Esophagus (tissue), 2 donors: ENCODE measurements around the gene MORC3. TPM values are rescaled to one million over a fixed set of nuclear protein-coding genes. Genes with fewer than 3 reads are reported as not detected.

Source experiments
- H3K27ac ChIP-seq, 2 donors: one replicate each; pipeline ENCODE4 v1.5.1; 2013; ENCODE audit warnings: low read depth in 2 of 2, mild to moderate bottlenecking in 2 of 2, inconsistent platforms in 1 of 2, low read length in 1 of 2, moderate library complexity in 1 of 2
- H3K27me3 ChIP-seq, 2 donors: one replicate each; pipeline ENCODE4 v1.6.1; 2013; ENCODE audit warnings: low read length in 2 of 2, control low read depth in 1 of 2, mild to moderate bottlenecking in 1 of 2; ENCODE audit not compliant: insufficient read depth in 2 of 2, control insufficient read depth in 1 of 2
- H3K36me3 ChIP-seq, 2 donors: one replicate each; pipeline ENCODE4 v1.6.1; 2013; ENCODE audit warnings: low read length in 1 of 2; ENCODE audit not compliant: control insufficient read depth in 2 of 2, insufficient read depth in 2 of 2
- H3K4me1 ChIP-seq, 2 donors: one replicate each; pipeline ENCODE4 v1.6.1; 2013; ENCODE audit warnings: low read length in 1 of 2; ENCODE audit not compliant: control insufficient read depth in 2 of 2, insufficient read depth in 2 of 2
- H3K4me3 ChIP-seq, 2 donors: one replicate each; pipeline ENCODE4 v1.5.1; 2013; ENCODE audit warnings: low read length in 2 of 2, mild to moderate bottlenecking in 2 of 2, low read depth in 1 of 2, moderate library complexity in 1 of 2
- H3K9me3 ChIP-seq, 2 donors: one replicate each; pipeline ENCODE4 v1.6.1; 2013; ENCODE audit warnings: mild to moderate bottlenecking in 2 of 2, low read depth in 1 of 2, low read length in 1 of 2, moderate library complexity in 1 of 2; ENCODE audit not compliant: control insufficient read depth in 2 of 2, insufficient read depth in 1 of 2
- WGBS, 2 donors: extraction: QIAGEN DNeasy Blood & Tissue Kit; methylation state at CpG; one replicate each; pipeline ENCODE4 v1.1.7; 2013; 5-methylcytosine and 5-hydroxymethylcytosine counted together
- polyA plus RNA-seq, 2 donors: library from polyadenylated mRNA; stranded (reverse); fragments of 200-250 nt; gene quantifications; one replicate each; pipeline ENCODE4 v1.2.3, GENCODE V29; 2013
- donor health status: healthy with polysubstance abuse.
- donor health status: Bipolar disorder and iron deficiency.

MORC3 gene
- polyA plus RNA-seq, 2 donors: 13.1 to 18.6 TPM

DNA sequence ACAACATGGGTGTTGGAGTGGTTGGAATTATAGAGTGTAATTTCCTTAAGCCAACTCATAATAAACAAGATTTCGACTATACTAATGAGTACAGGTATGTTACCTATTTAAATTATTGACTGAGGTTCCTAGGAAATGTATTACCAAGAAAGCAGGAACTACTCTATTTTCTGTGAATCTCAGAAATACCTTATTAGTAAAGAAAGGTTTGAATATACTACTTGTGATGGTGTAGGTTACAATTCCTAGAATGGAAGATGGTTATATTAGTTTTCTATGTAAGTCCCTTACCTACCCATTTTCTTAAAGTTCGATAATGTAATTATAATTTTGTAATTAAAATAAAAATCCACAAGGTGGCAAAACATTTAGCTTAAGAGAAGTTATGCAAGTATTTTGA is 29.3 kb downstream of the MORC3 start:
- 96 to 99% methylated on average over 2 of the region's 2 CpGs for WGBS, 2 donors
- H3K27me3 ChIP-seq: no peaks in the 10 kb centered on the region
- no peaks in the 10 kb centered on the region for H3K4me1 ChIP-seq
- H3K9me3 ChIP-seq: no peaks in the 10 kb centered on the region
- H3K4me3 ChIP-seq: no peak overlapping the region
- no peak overlapping the region for H3K27ac ChIP-seq
- H3K36me3 ChIP-seq: peaks cover 4 to 19% of the 10 kb centered on the region in 2 donors

GRCh38 chr21:36350282-36350910 is 30.4 kb downstream of the MORC3 start:
- Histone ChIP-seq H3K4me3 (no peak overlapping the region), H3K4me1 (no peaks in the 10 kb centered on the region), H3K9me3 (no peaks in the 10 kb centered on the region), H3K27ac (no peak overlapping the region), H3K27me3 (no peaks in the 10 kb centered on the region), H3K36me3 (peaks cover 4 to 19% of the 10 kb centered on the region in 2 donors)
- 93 to 95% methylated on average over 11 of the region's 11 CpGs for WGBS, 2 donors

DNA sequence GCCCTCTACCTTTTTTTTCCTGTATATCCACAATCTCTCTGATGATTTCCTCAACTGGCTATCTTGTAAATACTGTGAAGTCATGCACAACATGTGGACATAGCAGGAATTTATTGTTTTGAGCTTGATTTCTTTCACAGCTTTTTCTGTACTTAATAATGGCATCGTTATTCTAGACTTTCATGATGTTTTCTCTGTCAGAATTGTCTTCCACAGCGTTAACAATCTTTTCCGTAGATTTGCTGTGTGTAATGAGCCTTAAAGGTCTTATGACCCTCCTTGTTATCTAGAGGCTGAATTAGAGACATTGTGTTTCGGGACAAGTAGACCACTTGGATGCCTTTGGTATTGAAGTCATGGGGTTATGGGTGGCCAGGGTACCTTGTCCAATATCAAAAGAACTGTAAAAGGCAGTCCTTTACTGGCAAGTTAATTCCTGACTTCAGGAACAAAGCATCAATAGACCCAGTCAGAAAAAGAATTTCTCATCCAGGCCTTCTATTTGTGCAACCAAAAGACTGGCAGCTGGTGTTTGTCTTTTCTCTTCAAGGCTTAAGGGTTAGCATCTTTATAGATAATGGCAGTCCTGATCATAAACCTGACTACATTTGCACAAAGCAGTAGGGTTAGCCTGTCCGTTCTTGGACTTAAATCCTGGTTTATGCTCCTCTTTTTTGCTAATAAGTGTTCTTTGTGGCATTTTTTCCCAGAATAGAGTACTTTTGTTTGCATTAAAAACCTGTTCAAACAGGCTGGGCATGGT is 35.1 kb downstream of the MORC3 start:
- Histone ChIP-seq H3K9me3 (no peaks in the 10 kb centered on the region), H3K4me3 (no peak overlapping the region), H3K27me3 (no peaks in the 10 kb centered on the region), H3K27ac (no peak overlapping the region), H3K36me3 (peaks cover 0 to 7% of the 10 kb centered on the region in 2 donors), H3K4me1 (no peaks in the 10 kb centered on the region)
- 86 to 88% methylated on average over 5 of the region's 5 CpGs for WGBS, 2 donors

GRCh38 chr21:36355868-36356267 is 35.9 kb downstream of the MORC3 start:
- Histone ChIP-seq H3K4me3 (no peak overlapping the region), H3K27me3 (no peaks in the 10 kb centered on the region), H3K4me1 (no peaks in the 10 kb centered on the region), H3K27ac (no peak overlapping the region), H3K36me3 (peaks cover 3 to 5% of the 10 kb centered on the region in 2 donors), H3K9me3 (no peaks in the 10 kb centered on the region)
- 69 to 71% methylated on average over 2 of the region's 2 CpGs for WGBS, 2 donors

DNA sequence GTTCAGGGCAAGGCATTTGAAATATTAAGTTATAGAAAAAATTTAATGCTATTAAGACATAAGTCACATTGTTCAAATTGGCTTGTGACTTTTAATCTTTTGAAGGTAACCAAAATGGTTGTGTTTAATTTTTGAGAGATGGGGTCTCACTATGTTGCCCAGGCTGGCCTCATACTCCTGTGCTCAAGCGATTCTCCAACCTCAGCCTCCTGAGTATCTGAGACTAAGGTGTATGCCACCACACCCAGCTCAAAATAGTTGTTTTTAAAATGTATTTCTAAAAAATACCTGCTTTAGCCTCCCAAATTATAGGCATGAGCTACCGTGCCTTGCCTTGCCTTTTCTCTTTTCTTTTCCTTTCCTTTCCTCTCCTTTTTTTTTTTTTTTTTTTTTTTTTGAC is 39.2 kb downstream of the MORC3 start:
- H3K4me3 ChIP-seq: no peak overlapping the region
- no peaks in the 10 kb centered on the region for H3K27me3 ChIP-seq
- no peak overlapping the region for H3K27ac ChIP-seq
- H3K36me3 ChIP-seq: peaks cover 3 to 8% of the 10 kb centered on the region in 2 donors
- H3K9me3 ChIP-seq: no peaks in the 10 kb centered on the region
- H3K4me1 ChIP-seq: no peaks in the 10 kb centered on the region
- WGBS, 2 donors: 98 to 100% methylated on average over 2 of the region's 2 CpGs

GRCh38 chr21:36369064-36369685 is 49.2 kb downstream of the MORC3 start:
- Histone ChIP-seq H3K27me3 (no peaks in the 10 kb centered on the region), H3K27ac (no peak overlapping the region), H3K9me3 (no peaks in the 10 kb centered on the region), H3K36me3 (peaks cover 5 to 24% of the 10 kb centered on the region in 2 donors), H3K4me3 (no peak overlapping the region), H3K4me1 (no peaks in the 10 kb centered on the region)
- 80 to 83% methylated on average over 7 of the region's 7 CpGs for WGBS, 2 donors

GRCh38 chr21:36375994-36376393 is 56.0 kb downstream of the MORC3 start:
- Histone ChIP-seq H3K4me1 (no peaks in the 10 kb centered on the region), H3K9me3 (no peaks in the 10 kb centered on the region), H3K27me3 (no peaks in the 10 kb centered on the region), H3K4me3 (no peak overlapping the region), H3K27ac (no peak overlapping the region), H3K36me3 (peaks cover 9% of the 10 kb centered on the region in 2 donors)

DNA sequence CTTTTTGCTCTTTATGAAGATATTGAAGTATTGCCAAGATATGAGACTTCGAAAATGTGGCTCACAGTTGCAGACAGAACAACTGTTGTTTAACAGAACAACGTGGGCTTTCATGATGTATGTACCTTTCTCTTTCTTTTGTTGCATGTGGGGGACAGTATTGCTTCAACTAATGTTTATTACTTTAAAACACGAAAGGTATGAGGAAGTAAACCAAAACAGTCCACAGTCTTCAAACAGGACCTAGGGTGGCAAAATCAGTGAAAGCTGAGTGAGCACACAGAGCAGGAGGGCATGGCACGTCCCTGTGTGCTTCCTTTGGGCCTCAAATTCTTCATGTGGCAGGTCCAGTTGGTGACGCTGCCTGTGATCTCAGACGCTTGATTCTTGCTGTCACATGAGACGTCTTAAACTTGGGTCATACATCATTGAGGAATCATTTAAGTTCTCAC is 57.4 kb downstream of the MORC3 start:
- no peaks in the 10 kb centered on the region for H3K9me3 ChIP-seq
- 62 to 65% methylated on average over 7 of the region's 7 CpGs for WGBS, 2 donors

DNA sequence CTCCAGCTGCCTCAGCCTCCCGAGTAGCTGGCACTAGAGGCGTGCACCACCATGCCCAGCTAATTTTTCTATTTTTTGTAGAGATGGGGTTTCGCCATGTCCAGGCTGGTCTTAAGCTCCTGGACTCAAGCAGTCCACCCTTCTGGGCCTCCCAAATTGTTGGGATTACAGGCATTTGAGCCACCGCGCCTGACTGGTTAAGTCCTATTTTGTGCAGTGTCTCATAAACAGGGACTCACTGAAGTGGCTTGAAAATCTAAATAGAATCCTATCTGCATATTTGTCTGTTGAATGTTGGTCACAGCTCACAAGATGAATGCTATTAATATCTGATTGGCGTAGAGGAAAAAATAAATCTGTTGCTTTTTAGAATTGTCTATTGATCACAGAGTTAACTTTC is 59.3 kb downstream of the MORC3 start:
- H3K9me3 ChIP-seq: no peaks in the 10 kb centered on the region
- peak overlapping the region in 1 of 2 donors; percentile 10 for H3K27ac ChIP-seq
- H3K4me3 ChIP-seq: no peak overlapping the region
- no peaks in the 10 kb centered on the region for H3K4me1 ChIP-seq
- H3K27me3 ChIP-seq: no peaks in the 10 kb centered on the region
- WGBS, 2 donors: 91 to 92% methylated on average over 6 of the region's 6 CpGs
- H3K36me3 ChIP-seq: peaks cover 6% of the 10 kb centered on the region in 2 donors

More for the DNA sequence above, 57.4 kb downstream of the MORC3 start:
- Histone ChIP-seq H3K4me3 (no peak overlapping the region), H3K27me3 (no peaks in the 10 kb centered on the region), H3K27ac (no peak overlapping the region), H3K36me3 (peaks cover 6% of the 10 kb centered on the region in 2 donors), H3K4me1 (no peaks in the 10 kb centered on the region)
